ENCODE results near the gene ZBED1.
"Not testable (repeated sequence)": the region's sequence is repeated elsewhere in the genome, so short reads cannot be mapped to it uniquely, and the experiment has no call there.

ZBED1 gene

DNA sequence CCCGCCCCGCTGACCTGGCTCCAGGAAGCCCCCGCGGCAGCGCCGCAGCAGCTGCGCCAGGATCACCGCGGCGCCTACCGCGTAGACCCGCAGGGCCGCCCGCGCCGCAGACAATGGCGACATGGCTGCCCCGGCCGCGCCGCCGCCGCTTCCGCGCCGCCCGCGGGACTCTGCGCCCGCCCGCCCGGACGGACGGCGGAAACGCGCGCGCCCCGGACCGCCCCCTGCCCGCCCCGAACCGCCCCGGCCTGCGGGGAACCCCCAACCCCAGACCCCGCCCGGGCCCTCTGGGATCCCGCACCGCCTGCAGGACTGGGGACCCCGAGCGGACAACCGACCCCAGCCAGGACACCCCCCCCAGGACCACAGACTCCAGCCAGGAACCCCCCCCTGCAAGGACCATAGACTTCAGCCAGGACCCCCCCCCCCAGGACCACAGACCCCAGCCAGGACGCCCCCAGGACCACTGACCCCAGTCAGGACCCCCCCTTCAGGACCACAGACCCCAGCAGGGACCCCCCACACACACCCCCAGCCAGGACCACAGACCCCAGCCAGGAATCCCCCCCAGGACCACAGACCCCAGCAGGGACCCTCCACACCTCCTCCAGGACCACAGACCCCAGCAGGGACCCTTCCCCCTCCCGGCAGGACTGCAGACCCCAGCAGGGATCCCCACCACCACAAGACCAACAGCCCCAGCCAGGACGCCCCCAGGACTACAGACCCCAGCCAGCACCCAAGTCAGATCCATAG is at the start of gene ZBED1, which contains the start of gene DHRSX:
ZBED1 (minus strand) TSS at position 174 of the 756 bp plus-strand sequence. CDS start 10,257 bp downstream, outside the sequence.
DHRSX (minus strand) TSS at position 174 of the 756 bp plus-strand sequence; CDS start at position 123, 51 bp downstream.
- no peak for DNase-seq

- DNase-seq: peak; percentile 87
Observed at GRCh38 chrX:2549876-2550275, 49.1 kb upstream of the ZBED1 start.

DNA sequence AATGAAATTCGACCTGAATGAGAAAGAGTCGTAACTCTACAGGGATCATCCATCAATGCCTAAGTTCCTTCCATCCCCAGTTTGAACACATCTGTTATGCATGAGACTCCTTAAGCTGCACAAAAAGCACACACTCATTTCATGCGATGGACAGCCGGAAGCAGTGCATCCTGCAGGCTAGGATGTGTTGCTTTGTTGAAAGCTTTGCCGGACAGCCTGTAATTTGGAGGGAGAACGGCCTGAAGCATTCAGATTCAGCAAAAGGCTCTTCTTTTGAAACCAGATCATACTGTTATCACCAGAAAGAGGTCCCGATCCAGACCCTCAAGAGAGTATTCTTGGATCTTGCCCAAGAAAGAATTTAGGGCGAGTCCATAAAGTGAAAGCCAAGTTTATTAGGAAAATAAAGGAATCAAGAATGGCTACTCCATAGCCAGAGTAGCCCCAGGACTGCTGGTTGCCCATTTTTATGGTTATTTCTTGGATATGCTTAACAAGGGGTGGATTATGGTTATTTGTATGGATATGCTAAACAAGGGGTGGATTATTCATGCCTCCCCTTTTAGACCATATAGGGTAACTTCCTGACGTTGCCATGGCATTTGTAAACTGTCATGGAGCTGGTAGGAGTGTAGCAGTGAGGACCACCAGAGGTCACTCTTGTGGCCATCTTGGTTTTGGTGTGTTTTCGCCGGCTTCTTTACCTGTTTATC is 48.1 kb upstream of the ZBED1 start:
- peak; percentile 5 for DNase-seq

DNA sequence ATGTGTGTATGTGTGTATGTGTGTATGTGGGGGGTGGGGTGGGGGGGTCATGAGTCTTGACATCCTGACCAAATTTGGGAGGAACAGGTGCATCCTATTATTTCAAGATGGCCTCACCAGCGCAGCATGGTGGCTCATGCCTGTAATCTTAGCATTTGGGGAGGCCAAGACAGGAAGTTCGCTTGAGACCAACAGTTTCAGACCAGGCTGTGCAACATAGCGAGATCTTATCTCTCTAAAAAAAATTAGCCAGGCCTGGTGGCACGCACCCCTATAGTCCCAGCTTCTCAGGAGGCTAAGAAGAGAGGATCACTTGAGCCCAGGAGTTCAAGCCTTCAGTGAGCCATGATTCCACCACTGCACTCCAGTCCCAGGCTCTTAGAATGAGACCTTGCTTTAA is 47.0 kb upstream of the ZBED1 start:
- no peak for DNase-seq

DNA sequence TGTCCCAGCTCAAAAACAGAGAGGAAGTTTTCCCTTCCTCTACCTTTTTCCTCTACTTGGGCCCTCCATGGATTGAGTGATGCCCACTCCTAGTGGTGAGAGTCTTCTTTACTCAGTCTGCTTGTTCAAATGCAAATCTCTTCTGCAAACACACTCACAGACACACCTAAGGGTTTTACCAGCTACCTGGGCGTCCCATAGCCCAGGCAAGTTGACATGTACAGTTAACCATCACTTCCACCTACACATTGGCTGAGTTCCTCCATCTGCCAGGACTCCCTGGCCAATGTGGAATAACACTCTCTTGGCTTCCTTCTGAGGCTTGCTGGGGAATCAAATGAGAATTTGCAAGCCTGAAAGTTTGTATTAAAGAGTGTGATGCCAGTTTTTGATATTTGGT is 45.7 kb upstream of the ZBED1 start:
- no peak for DNase-seq

GRCh38 chrX:2545144-2545543 is 44.4 kb upstream of the ZBED1 start:
- no peak for DNase-seq

GRCh38 chrX:2542826-2543521 is 42.2 kb upstream of the ZBED1 start:
- DNase-seq: no peak

GRCh38 chrX:2541603-2542002 is 40.8 kb upstream of the ZBED1 start:
- no peak for DNase-seq

DNA sequence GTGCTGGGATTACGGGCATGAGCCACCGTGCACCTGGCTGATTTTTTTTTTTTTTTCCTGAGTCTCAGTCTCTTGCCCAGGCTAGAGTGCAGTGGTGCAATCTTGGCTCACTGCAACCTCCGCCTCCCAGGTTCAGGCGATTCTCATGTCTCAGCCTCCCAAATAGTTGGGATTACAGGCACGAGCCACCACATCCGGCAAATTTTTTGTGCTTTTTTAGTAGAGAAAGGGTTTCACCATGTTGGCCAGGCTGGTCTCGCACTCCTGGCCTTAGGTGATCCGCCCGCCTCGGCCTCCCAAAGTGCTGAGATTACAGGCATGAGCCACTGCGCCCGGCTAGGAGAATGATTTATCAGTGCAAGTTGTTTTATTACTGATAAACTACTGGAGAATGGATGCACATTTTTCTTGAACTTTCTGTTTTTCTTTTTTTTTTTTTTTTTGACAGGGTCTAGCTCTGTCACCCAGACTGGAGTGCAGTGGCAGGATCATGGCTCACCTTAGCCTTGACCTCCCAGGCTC is 39.7 kb upstream of the ZBED1 start:
- no peak for DNase-seq

GRCh38 chrX:2539586-2539985 is 38.8 kb upstream of the ZBED1 start:
- DNase-seq: no peak

DNA sequence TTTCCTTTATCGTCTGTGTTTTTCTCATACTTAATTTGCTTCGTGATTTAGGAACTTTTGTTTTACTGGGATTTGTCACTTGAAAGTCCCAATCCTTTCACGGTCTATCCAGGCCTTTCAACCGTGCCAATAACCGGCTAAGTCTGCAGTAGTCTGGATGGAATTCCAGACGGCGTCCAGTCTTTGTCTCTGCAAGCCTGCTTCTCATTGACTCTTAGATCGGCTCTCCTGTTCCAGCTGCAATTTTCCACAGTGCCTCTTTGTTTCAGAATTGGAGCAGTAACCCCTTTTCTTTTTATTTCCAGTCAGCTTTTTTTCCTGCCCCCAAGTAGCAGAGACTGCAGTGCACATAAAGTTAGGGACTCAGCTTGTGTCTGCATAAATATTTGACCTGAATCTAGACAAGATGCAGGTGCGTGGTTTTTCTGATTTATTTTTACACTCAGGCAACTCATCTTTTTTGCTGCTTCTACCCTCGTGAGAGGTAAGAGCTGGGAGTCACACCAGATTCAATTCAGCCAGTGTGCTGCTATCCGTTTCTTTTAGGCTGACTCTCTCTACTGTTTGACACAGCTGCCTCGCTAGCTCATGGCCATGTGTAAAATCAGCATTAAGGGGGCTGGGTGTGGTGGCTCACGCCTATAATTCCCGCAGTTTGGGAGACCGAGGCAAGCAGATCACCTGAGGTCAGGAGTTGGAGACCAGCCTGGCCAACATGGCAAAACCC is 37.4 kb upstream of the ZBED1 start:
- DNase-seq: no peak

- no peak for DNase-seq
Observed at GRCh38 chrX:2536974-2537373, 36.2 kb upstream of the ZBED1 start.

DNA sequence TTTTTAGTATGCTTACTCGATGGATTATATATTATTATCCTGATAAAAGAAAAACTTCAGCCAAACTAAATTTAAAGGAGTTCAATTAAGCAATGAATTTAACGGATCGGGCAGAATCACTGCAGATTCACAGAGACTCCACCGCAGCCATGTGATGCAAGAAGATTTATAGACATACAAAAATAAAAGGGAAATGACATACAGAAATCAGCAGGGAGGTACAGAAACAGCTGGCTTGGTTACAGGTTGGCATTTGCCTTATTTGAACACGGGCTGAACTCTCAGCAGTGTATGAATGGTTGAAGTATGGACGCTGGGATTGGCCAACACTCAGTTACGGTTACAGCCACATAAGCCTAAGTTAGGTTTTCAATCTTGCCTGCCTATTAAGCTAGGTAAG is 35.4 kb upstream of the ZBED1 start:
- DNase-seq: no peak

DNA sequence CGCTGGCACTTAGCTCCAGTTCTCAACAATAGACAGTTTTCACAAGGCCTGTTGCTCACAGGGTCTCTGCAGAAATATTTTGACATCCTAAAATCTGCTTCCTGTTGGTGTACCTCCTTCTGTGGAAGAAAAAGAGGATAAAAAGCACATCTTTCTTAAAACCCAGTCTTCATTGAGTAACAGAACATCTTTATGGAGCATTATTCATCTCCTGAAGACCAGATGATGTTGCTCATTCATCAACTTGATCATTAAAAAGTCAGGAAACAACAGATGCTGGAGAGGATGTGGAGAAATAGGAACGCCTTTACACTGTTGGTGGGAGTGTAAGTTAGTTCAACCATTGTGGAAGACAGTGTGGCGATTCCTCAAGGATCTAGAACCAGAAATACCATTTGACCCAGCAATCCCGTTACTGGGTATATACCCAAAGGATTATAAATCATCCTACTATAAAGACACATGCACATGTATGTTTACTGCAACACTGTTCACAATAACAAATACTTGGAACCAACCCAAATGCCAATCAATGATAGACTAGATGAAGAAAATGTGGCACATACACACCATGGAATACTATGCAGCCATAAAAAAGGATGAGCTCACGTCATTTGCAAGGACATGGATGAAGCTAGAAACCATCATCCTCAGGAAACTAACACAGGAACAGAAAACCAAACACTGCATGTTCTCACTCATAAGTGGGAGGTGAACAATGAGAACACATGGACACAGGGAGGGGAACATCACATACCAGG is 33.7 kb upstream of the ZBED1 start:
- DNase-seq: not testable (repeated sequence)

DNA sequence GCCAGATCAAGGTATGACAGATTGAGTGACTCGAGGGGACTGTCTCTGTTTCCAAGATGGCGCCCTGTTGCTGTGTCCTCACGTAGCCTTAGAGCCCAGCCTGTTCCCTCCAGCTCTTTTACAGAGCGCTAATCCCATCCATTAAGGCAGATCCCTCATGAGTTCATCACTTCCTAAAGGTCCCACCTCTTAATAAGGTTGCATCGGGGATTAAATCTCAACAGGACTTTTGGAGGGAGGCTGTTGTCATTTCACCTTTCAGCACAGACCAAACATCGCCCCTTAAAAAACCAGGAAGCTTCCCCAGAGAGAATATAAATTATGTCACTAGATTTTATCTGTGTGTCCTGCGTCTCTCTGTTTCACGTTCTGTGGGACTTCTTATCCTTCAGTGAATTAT is 32.6 kb upstream of the ZBED1 start:
- DNase-seq: no peak

- no peak for DNase-seq
Observed at GRCh38 chrX:2526390-2526789, 25.6 kb upstream of the ZBED1 start.

DNA sequence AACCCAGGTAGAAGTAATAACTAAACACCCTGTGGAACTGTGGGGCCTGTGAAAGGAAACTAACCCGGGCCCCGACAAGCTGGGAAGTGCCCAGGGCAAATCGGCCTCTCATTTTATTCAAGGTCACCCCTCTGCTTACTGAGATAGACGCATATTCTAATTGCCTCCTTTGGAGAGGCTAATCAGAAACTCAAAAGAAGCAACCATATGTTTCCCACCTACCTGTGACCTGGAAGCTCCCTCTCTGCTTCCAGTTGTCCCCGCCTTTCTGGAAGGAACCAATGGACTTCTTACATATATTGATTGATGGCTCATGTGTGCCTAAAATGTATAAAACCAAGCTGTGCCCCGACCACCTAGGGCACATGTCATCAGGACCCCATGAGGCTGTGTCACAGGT is 23.1 kb upstream of the ZBED1 start:
- no peak for DNase-seq

GRCh38 chrX:2521927-2522386 is 21.2 kb upstream of the ZBED1 start:
- DNase-seq: no peak

DNA sequence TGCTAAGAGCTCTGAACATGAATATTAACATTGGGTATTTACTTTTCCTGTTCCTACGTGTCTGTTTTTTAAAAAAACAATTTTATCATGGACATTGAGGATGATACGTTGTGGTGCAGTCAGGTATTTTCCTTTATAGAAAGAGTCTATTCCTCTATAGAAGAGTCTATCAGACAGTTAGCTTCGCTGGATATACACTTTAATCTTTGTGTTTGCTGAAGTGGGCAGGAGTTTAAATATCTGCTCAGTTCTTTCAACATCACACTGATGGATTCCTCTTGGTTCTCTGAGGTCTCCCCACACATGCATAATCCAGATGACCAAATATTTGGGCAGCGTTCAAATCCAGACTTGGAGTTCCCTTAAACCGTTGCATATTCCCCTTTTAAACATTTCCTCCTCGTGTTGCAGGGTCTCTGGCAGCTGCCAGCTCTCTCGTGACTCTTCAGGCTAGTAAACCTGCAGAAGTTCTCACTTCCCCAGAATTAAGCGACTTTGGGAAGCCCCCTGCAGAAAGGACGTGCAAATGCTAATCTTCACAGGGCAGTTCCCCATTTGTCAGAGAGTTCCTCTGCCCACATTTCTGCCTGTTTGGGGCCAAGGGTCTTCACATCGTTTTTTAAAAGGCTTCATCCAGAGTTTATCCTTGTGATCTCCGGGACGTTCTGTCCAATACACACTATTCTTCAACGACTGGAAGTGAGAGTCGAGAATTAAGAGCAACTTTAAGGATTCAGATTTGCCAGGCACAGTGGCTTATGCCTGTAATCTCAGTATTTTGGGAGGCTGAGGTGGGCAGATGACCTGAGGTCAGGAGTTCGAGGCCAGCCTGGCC is 20.5 kb upstream of the ZBED1 start:
- no peak for DNase-seq

DNA sequence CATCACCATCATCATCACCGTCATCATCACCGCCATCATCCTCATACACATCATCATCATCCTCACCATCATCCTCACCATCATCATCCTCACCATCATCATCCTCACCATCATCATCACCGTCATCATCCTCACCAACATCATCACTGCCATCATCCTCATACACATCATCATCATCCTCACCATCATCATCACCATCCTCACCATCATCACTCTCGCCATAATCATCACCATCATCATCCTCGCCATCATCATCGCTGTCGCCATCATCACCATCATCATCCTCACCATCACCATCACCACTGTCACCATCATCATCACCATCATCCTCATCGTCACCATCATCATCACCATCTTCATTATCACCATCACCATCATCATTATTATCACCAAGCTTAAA is 19.8 kb upstream of the ZBED1 start:
- no peak for DNase-seq

DNA sequence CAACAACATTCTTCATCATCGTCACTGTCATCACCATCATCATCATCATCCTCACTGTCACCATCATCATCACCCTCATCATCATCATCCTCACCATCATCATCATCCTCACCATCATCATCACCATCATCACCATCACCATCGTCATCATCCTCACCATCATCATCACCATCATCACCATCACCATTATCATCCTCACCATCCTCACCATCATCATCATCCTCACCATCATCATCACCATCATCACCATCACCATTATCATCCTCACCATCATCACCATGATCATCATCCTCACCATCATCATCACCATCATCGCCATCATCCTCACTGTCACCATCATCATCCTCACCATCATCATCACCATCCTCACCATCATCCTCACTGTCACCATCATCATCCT is 18.9 kb upstream of the ZBED1 start:
- DNase-seq: not testable (repeated sequence)

Measured in DMS79 treated with DMSO at 0.1 percent for 48 hours (cell line).